NCI-H1436 (cell line): ENCODE data around the gene IGDCC3.
A peak's percentile ranks its signal among the peaks of the same experiment; 100 is the strongest.
"Not testable (repeated sequence)": the region's sequence is repeated elsewhere in the genome, so short reads cannot be mapped to it uniquely, and the experiment has no call there.

Experiments
- DNase-seq: peaks from one replicate; lab custom pipeline; 2025; lab: John Stamatoyannopoulos, UW

Gene IGDCC3

DNA sequence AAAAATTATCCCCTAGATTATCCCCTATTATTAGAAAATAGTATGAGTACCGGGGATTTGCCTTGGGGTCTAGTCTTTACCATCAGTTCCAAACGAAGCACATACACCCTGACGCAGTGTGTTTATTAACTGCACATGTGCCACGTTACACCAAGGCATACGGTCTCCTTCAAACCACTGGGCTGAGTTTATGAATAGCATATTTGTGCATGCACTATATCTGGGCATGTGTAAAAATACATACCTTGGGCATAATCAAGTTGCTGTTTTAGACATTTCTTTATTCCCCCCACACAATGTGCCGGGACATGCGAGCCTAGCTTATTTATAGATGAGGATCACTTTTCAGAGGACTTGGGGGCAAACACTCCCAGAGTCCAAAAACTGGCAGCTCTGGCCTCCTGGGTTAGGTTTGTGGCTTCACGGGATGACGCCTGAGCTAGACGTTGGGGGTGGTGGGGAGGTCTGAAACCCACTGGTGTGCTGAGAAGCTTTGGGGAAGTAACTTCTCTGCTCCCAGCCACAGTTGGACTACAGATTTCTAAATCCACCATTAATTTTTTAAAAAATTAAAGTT lies 28.7 kb upstream of the IGDCC3 start:
- no peak for DNase-seq

- DNase-seq: no peak
Measured at GRCh38 chr15:65405791-65406423, 28.1 kb upstream of the IGDCC3 start.

DNA sequence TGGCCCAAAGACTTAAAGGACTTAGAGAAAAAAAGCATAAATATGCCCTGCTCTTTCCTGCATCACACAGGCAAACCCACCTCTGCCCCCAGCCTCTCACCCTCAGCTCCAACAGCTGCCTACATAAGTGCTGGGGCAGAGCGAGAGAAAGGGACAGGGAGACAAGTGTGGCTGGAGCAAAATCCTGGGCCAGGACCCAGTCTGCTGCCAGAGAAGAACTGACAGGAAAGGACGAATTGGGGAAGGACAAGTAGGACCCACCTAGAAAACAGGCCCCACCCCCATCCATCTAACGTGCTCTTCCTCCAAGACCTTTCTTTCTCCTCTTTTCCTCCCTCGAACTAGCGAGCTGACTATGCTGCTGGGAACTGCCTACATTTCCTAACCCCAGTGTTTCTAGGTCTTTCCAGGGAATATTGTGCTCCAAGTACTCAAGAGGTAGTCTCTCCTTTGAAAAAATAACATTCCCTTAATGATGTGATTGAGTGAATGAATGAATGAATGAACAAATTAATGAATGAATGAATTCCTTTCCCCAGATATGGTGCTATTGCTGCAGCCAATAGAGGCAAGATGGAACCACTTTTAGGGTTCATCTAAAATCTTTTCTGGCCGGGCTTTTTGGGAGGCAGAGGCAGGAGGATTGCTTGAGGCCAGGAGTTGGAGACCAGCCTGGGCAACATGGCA lies 26.5 kb upstream of the IGDCC3 start:
- no peak for DNase-seq

GRCh38 chr15:65402961-65403360 lies 25.2 kb upstream of the IGDCC3 start:
- DNase-seq: no peak

GRCh38 chr15:65401611-65402240 lies 23.9 kb upstream of the IGDCC3 start:
- DNase-seq: no peak

GRCh38 chr15:65400760-65401610 lies 23.2 kb upstream of the IGDCC3 start:
- DNase-seq: peak; percentile 74

DNA sequence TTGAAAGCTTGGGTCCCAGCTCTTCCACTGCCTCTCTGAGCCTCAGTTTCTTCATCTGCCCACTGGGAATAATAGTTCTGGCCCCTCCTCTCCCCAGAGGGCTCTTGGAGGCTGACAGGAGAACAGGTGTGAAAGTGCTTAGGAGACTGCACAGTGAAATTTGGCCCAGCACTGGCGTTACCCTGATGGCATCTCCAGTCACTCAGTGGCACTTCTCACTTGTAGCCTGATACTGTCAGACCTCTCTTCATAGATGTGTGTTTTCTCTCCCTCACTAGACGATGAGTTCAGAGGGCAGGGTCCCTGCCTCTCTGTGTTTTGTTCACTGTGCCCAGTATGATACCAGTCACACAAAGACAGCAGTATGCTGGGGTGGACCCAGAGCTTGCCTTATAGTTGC lies 22.2 kb upstream of the IGDCC3 start:
- DNase-seq: no peak

DNA sequence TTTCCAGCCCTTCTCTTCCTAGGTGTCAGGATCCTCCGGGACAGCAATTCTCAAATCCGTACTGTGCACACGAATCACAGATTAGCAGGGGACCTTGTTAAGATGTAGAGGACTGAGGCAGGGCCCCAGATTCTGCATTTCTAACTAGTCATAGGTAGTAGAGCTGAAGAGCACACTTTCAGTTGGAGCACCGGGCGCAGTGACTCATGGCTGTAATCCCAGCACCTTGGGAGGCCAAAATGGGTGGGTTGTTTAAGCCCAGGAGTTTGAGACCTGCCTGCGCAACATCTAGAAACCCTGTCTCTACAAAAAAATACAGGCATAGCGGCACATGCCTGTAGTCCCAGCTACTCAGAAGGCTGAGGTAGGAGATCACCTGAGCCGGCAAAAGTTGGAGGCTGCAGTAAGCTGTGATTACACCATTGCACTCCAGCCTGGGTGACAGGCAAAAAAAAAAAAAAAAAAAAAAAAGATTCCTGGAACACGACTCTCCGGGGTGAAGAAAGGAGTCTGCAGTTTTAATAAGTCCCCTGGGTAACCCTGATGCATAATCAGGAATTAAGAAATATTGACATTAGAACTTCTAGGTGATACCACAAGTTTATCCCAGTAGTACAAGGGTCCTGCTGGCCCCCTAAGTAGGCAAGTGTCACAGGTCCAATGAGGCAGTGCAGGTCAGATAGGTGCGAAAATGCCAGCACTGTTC lies 21.4 kb upstream of the IGDCC3 start:
- no peak for DNase-seq

- not testable (repeated sequence) for DNase-seq
Measured at GRCh38 chr15:65398486-65398885, 20.7 kb upstream of the IGDCC3 start.

GRCh38 chr15:65396965-65397317 lies 19.1 kb upstream of the IGDCC3 start:
- no peak for DNase-seq

DNA sequence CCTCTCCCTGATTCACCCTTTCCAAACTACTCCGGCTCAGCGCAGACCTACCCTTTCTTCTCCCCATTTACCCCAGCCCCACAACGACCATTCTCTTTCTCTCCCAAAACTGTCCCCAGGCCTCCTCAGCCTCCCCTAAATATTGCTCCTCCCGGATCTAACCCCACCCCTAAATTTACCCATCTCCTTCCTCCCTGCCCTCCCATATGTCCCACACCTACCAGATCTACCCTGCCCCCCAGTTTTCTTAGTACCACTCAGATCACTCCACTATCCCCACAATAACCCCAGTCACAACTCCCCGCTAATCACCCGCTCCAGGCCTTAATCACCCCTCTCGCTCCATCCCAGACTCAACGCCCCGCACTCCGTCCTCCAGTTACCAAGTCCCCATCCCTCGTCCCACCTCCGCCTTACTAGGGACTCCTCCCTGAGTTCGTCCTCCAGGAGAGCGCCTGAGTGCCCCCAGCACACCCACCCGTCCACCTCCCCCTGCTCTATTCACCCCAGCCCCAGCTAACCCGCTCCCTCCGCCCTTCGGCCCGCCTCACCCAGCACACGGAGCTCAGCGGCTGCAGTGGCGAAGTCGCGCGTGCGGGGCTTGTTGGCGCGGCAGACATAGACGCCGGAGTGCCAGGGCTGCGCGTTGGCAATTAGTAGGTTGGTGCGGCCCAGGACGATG lies 18.6 kb upstream of the IGDCC3 start:
- no peak for DNase-seq

DNA sequence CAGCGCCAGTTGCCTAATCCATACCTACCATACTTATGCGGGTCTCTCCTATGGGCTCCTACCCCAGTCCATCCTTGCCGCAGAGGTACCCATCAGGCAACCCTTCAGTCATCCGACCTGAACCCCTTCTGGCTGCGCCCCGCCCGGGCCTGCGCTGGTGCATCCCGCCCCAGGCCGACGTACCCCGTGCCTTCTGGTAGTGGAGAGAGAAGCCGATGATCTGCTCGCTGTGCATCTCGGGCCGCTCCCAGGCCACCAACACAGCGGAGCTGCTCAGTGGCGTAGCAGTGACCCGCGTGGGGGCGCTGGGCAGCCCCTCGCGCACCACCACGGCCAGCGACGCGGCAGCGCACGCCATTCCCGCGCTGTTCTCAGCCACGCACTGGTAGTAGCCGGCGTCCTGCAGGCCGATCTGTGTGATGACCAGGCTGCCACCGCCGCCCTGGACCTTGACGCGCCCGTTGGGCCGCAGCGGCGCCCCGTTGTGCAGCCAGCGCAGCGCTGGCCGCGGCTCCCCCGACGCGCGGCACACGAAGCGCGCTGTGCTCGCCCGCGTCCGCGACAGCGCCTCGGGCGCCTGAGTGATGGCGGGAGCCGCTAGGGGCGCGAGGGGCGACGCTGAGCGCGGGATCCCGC lies 17.9 kb upstream of the IGDCC3 start:
- no peak for DNase-seq

GRCh38 chr15:65394936-65395335 lies 17.1 kb upstream of the IGDCC3 start:
- no peak for DNase-seq

DNA sequence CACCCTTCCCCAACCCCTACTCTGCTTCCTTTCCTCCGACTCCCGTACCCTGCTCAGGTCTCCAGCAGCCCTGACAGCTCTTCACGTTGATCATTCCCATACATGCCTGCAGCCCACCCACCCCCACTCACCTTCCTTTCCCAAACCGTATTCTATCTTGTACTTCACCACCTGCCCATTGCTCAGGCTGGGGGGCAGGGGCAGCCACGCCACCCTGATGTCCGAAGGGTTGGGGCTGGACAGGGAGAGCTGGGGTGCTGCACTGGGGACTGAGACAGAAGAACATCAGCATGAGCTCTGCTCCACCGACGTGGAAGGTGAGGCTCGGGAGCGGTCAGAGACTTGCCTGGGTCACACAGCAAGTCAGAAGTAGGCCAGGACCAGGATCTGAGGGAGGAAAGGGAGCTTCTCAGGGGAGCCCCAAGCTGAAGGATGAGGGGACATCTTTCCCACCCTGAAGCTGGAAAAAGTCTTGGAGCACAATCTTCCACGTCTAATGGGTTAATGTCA lies 16.5 kb upstream of the IGDCC3 start:
- DNase-seq: no peak

GRCh38 chr15:65393557-65393956 lies 15.8 kb upstream of the IGDCC3 start:
- DNase-seq: no peak

- DNase-seq: no peak
Measured at GRCh38 chr15:65393091-65393490, 15.3 kb upstream of the IGDCC3 start.

- no peak for DNase-seq
Measured at GRCh38 chr15:65392368-65392767, 14.6 kb upstream of the IGDCC3 start.

- DNase-seq: no peak
Measured at GRCh38 chr15:65391732-65392131, 13.9 kb upstream of the IGDCC3 start.

GRCh38 chr15:65390447-65390846 lies 12.6 kb upstream of the IGDCC3 start:
- DNase-seq: no peak

DNA sequence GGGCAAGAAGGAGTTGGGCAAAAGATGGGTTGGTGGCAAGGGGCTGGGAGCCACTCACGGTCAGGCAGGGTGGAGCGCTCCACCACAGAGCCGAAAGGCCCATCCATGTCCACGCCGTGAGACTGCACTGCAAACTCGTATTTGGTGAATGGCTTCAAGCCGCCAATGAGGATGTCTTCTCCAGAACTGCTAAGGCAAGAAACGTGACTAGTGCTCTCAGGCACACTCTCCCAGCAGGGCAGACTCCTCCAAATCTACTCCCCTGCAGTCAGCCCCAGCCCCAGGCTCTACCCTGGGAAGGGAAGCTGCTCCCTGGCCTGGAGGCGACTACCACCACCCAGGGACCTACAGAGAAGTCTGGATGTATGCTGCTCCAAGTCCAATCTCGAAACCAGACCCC lies 11.4 kb upstream of the IGDCC3 start:
- no peak for DNase-seq
